NCI-H2171 treated with DMSO at 0.1 percent for 48 hours (cell line): Measurements from ENCODE around the gene IL1RAP.
"Not testable (repeated sequence)": the region's sequence is repeated elsewhere in the genome, so short reads cannot be mapped to it uniquely, and the experiment has no call there.

ENCODE experiments used
- DNase-seq: peaks from one replicate; lab custom pipeline; 2025; lab: John Stamatoyannopoulos, UW

IL1RAP gene, protein sequence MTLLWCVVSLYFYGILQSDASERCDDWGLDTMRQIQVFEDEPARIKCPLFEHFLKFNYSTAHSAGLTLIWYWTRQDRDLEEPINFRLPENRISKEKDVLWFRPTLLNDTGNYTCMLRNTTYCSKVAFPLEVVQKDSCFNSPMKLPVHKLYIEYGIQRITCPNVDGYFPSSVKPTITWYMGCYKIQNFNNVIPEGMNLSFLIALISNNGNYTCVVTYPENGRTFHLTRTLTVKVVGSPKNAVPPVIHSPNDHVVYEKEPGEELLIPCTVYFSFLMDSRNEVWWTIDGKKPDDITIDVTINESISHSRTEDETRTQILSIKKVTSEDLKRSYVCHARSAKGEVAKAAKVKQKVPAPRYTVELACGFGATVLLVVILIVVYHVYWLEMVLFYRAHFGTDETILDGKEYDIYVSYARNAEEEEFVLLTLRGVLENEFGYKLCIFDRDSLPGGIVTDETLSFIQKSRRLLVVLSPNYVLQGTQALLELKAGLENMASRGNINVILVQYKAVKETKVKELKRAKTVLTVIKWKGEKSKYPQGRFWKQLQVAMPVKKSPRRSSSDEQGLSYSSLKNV

DNA sequence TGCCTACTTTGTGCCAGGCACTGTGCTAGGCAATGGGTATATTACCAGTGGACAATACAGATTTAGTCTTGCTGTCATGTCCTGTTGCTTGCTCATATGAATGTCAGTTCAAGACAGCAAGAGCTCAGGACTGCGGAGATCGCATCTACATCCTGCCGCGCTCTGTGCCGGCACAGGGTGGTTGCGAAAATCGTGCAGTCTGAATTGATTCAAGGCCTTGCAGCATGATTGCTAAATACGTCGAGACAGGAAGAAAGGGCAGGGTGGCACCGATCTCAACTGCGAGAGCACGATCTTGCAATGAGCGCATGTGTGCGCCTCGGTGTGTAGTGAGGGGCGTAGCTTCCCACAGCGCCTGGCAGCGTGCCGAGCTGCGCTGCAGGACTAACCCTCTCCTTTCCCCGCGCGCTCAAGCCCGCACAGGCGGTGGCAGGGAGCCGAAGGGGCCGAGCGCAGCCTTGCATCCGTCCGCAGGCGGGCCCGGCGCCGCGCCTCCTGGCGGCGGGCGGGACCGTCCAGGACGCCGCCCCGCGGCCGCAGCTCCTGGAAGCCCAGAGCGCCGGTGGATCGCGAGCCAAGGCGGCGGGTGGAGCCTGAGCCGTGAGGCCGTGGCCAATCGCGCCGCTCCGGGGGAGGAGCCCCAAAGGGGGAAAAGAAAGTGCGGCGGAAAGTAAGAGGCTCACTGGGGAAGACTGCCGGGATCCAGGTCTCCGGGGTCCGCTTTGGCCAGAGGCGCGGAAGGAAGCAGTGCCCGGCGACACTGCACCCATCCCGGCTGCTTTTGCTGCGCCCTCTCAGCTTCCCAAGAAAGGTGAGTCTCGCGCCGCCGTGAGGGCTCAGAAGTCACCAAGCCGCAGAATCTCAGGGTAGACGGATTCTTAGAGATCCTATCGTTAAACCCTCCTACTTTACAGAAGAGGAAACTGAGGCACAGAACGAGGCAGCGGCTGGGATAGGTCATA is at the start of gene IL1RAP:
Gene IL1RAP, plus strand, starts transcription at position 677 of the 962 bp plus-strand sequence. CDS start 50,205 bp downstream, outside the sequence.
- DNase-seq: peak; percentile 81

DNA sequence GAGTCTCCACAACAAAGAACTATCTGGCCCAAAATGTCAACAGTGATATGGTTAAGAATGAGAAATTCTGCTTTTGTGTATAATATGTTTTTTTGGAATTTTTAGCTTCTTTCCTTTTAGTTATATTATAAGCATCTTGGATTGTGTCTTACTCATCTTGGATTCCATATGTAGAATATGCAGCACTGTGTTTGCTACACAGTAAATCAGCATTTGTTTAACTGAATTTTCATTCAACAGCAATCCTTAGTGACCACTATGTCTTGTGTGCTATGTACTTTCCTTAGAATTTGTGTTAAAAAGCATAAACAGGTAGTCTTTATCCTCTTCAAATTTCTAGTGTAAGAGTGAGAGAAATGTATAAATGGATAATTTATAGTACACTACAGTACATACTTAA is 46.0 kb upstream of the IL1RAP start:
- DNase-seq: no peak

DNA sequence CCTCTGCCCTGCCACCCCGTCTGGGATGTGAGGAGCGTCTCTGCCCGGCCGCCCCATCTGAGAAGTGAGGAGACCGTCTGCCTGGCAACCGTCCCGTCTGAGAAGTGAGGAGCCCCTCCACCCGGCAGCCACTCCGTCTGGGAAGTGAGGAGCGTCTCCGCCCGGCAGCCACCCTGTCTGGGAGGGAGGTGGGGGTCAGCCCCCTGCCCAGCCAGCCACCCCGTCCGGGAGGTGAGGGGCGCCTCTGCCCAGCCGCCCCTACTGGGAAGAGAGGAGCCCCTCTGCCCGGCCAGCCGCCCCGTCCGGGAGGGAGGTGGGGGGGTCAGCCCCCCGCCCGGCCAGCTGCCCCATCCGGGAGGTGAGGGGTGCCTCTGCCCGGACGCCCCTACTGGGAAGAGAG is 40.6 kb upstream of the IL1RAP start:
- DNase-seq: not testable (repeated sequence)

DNA sequence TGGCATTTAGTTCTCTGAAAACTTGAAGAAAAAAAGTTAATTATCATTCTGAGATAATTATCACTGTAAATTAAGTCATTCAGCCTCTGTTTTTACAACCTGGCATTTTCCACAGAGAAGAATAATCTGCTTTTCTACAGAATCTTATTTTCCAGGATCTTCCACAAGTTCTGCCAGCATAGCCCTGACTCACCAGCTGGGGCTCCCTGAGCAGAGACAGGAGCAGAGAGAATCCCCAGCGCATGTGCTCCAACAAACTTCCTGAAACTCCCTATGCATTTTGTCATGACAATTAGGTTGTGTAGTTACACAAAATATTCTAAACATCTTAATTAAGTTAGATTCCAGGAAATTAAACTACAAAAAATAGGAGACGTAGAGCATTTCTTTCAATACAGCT is 32.1 kb upstream of the IL1RAP start:
- DNase-seq: no peak

DNA sequence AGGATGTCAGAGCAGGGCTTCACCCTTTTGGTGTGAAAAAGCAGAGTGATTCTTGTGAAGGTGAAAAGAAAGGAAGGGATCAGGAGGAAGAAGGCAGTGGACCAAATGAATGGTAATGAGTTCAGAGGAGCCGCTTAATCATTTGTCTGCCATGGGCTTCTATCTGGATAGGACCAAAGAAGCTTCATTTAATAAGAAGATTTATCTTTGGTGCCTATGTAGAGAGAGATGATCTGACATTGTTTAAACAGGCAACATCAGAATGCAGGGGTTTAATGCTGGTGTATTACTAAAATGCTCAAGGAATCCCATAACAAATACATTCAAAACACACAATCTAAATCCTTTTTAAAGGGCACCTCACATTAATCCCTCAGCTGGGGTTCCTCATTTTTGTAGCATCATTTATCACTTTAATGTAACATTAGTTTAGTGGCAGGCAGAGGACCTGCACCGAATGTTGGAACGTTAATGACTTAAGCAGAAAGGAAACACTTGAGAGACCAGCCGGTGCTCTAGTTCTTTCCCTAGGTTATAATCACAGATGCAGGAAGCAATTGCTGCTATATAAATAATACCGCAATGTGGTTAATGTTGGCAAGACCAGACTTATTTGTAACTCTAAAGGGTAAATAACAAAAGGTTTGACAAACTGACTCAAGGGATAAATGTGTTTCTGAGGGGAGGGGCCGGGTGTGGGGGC is 27.9 kb upstream of the IL1RAP start:
- DNase-seq: no peak

DNA sequence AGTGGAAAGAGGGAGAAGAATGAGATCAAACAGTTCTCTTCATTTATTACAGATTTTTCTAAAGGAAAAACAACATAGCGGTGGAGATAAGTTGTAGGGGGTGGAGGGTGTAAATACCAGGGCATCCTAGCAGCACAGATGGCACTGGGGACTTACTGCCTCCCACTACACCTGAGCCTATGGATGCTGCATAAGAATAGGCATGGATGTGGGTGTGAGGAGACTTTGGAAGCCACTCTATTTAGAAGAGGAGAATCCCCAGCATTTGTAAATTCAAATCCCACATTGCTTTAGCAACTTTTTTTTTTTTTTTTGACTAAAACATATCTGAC is 27.4 kb upstream of the IL1RAP start:
- no peak for DNase-seq

DNA sequence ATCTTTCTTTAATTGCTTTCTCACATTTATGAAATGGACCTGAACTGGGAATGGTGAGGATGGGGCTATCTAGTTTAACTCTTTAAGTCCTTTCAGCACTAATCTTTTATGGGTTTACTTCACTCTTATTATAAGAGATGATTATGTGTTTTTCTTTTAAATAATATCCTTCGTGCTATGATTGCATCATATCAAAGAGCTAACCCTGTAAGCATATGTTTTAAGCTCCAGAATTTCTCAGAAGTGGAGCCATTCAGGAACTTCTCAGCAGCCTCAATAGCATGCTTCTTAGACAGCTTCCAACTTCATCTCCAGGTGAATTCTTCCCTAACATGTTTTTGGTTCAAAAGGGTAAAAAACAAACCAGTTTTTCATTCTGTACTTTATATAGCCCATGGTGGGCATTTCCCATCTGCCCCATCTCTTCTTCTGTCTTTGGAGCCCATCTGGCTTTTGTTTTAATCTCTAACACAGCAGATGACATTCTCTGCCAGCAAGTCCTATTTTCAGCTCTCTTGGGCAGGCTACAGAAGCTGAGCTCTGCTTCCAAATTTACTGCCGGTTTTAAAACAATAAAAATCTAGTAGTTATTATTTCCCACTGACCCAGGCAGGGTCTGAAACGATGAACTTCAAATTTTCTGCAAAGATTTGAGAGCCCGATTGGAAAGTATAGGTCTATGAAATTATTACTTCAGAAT is 26.8 kb upstream of the IL1RAP start:
- DNase-seq: no peak

DNA sequence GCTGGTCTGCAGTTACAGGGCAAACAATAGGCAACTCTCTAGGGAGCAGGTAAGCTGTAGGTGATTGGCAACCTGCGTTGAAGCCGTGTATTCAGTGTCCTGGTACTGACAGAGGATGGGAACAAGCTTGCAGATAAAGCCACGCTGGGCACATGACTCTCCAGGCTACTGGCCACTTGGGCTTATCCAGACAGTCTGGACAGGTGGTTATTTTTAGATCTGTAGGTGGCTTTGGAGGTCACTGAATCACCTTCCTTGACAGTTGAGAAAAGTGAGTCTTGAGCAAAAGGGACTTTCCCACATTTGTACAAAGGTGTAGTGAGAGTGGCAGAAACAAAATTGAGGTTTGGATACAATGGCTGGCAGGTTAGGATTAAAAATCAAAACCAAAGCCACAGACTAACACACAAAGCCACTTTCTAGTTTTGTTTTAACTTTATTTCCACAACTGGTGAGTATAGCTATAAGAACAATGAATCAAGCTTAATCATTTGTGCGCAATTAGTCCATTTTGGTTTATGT is 22.3 kb upstream of the IL1RAP start:
- no peak for DNase-seq

DNA sequence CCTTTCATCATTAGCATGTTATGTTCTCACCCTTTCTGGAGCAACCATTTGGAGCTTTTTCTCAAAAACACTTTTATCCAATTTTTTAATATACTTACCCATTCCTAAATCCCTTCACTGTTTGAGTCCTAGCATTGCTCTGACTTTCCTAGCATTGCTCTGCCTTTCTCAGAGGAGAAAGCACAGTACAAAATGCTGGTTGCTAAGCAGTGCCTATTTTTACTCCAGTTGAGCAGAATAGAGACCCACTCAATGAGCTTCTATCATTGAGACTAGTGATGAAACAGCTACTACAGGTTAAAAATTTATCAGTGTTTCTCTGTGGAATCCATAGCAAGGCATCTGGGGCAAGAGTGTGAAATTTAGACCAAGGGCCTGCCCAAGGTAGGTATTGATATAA is 21.8 kb upstream of the IL1RAP start:
- DNase-seq: no peak

DNA sequence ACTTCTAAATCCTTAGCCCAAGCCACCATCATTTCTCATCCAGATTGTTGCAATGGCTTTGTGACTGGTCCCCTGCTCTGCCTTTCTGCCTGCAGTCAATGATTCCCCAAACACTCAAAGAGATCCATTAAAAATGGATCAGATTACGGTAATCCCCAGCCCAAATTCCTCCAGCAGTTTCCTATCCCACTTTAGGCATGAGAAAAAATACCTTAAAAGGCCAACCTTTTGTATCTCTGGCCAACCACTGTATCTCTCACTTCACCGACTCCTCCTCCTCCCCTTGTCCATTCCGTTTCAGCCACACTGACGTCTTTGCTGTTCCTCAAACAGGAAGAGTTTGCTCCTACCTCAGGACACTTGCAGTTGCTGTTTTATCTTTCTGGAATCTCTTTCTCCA is 20.9 kb upstream of the IL1RAP start:
- no peak for DNase-seq

DNA sequence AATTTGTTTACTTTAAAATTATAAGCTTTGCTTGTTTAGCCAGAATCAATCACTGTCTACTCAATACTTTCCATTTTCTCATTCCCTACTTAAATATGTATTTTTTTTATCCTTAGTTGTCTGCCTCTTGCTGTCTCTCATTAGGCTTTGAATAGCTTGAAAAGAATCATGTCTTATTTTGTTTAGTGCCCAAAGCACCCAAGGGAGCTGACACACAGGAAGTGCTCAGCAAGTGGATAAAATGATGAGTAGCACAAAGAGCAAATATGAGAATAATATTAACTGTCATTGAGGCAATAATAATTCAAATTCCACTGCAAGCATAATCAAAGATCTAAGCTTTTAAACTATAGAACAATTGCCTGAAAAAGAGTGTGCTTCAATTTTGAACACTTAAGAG is 19.0 kb upstream of the IL1RAP start:
- no peak for DNase-seq

DNA sequence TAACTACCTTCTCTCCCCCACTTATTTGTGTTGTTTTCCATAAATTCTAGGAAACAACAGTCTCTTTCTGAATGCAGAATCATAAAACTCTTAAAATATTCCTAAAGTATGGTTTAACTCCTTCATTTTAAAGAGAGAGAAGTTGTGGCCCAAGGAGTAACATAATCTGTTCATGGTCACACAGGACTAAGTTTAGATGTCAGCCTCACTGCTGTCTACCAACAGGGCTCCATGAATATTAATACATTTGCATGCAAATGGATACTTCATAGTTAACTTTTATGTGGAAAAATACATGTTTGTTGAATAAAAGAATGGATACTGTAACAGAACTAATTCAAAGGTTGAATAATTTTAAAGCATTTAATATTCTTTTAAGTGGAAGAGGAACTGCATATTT is 18.5 kb upstream of the IL1RAP start:
- no peak for DNase-seq

DNA sequence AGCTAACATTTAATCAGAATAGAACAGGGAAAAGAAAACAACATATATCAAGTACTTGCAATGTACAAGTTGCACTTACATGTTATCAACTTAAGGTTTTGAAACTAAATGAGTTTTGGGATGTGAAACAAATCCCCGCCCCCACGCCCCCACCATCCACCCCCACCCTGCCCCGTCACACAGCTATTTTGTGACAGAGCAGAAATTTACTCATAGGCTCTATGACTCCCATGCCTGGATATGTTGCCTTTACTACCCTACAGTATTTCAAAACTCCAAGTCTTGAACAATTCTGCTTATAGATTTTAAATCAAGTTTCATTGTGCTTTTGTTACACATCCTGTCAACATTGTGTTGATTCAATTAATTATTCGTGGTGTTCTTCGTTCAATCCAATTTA is 18.1 kb upstream of the IL1RAP start:
- DNase-seq: no peak

DNA sequence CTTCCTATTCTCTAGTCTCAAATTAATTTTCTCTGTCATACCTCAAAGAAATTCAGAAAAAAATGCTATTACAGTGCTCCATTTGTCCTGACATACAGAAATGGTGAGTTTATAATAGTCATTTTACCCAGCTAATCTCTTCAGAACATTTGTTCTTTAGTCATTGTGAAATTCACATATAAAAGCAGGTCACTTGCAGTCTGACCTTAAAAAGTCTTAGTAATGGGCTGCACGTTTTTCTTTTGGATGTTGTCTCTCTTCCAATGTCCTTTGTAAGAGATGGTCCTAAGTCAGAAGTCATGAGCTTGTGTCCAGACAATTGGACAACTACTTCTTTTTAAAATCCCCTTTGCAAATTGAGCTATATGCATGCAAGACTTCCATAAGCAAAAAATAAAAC is 17.0 kb upstream of the IL1RAP start:
- no peak for DNase-seq

DNA sequence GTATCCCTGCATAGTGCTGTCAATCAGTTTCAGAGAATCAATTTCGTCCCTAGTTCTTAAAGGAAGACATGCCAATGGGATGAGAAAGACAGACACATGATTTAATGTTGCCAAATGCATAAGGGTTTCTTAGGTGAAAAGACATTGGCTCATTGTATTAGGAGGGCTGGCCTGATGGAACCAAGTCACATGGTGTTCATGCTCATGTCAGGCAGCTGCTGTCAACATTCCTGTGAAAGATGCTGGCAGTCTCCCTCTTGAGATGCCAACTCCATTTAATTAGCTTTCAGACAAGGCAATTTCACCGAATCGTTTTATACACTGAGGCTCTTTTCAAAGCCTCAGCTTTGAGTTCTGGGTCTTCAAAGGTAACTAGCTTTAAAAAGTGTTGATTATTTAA is 16.1 kb upstream of the IL1RAP start:
- no peak for DNase-seq

DNA sequence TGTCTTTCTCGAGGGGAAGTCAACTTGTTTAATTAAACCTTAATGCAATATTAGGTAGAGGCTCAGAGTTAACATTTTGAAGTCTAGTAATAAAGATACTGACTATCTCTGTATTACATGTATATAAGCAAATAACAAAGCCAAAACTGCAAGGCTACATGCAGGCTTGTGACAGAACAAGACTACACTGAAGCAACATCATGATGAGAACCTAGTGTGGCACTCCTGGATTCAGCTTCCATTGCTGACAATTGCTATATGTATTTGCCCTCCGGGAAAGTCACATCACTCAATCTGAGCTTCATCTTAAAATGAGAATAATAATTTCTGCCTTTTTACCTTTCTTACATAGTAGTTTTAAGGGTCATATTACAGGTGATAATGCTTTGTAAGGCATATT is 15.6 kb upstream of the IL1RAP start:
- no peak for DNase-seq

DNA sequence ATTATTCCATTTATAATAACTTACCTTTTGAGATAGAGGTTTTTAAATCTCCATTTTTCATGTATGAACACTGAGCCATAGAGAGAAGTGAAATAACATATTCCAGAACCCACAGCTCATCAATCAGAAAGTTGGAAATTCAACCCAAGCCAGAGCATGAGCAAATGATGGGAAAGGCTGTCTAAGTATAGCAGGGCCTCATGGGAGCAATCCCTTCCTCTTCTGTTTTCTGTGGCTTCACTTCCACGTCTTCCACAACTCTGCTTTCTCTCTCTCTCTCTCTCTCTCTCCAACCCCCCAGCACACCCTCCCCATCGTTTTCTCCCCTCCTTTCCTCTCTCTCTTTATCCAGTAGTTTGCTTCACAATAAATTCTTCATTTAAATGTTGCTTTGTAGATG is 14.8 kb upstream of the IL1RAP start:
- no peak for DNase-seq

DNA sequence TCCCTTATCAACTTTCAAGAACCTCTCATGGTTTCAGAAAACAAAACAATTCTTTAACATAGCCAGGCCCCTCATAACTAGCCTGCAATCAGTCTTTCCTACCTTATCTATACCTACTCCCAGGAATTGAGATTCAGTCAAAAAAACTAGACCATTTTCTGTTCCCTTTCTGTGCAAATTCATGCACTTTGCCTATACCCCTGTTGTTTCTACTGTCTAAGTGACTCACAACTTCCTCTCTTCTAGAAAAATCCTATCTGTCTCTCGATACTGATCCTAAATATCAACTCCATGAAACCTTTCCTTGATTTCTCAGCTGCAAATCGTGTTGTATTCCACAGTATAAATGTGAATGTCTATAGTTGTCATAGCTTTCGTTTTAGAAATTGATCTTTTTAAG is 10.9 kb upstream of the IL1RAP start:
- DNase-seq: no peak

DNA sequence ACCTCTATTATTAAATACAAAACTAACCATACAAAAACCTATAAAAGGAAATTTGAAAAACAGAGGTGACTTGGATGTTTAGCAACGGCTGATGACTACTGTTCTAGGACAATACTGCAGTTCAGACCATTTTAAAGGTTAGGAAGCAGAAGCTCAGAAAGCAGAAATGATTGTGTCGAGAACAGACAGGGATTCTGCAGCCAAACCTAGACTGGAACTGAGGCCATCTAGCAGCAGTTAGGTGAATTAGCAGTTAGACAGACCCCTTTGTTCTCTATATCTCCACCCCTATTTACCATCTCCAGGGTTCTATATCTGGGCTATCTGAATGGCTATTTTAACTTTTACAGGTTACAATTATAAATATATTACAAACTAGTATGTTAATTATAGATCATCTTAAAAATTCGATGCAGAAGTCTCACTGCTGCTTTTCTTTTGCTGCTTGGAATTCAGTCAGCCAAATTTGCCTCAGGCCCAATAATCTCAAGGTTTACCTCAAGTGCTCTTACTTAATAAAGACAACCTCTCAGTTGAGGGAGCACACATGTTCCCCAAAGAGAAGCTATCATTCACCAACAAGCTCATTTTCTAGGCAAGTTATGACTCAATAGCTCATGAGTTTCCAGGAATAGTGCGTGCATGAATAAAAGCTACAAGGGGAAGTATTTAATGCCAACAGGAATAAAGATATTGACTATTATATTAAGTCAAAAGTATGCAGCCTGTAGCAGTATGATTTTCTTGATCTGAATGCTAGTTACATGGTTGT is 9.3 kb upstream of the IL1RAP start:
- no peak for DNase-seq

DNA sequence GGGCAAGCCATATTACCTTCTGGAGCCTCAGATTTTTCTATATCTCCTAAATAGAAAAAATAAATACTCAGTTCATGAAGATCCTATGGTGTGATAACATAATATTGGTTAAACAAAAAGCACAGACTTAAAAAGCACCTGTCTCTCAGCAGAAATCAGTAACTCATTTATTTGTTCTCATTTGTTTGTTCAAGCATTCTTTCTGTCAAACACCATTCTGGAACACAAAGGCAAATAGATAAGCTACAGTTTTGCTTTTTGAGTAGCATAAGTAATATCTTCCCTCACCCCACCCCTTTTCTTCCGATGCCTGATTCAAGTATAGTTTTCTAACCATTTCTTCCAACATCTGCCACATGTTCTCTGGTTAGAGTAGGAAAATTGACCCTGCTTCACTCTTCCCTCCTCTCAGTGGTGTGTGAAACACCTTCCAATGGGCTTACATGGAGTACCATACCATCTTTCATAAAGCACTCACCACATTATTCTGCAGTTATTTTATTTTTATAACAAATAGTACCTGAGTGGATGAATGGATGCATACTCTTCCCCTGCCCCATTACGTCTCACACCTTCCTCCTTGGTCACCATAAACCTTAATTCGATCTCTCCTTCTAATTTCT is 8.4 kb upstream of the IL1RAP start:
- no peak for DNase-seq
